ELF-1 (cell line): Measurements from ENCODE around the gene NRTN.
"Not testable (repeated sequence)": the region's sequence is repeated elsewhere in the genome, so short reads cannot be mapped to it uniquely, and the experiment has no call there.

Experiments used
- DNase-seq: peaks from one replicate; pipeline ENCODE4 v3.0.0-alpha.2; 2016; ENCODE audit warnings: low read depth, low spot score

NRTN gene, protein sequence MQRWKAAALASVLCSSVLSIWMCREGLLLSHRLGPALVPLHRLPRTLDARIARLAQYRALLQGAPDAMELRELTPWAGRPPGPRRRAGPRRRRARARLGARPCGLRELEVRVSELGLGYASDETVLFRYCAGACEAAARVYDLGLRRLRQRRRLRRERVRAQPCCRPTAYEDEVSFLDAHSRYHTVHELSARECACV

DNA sequence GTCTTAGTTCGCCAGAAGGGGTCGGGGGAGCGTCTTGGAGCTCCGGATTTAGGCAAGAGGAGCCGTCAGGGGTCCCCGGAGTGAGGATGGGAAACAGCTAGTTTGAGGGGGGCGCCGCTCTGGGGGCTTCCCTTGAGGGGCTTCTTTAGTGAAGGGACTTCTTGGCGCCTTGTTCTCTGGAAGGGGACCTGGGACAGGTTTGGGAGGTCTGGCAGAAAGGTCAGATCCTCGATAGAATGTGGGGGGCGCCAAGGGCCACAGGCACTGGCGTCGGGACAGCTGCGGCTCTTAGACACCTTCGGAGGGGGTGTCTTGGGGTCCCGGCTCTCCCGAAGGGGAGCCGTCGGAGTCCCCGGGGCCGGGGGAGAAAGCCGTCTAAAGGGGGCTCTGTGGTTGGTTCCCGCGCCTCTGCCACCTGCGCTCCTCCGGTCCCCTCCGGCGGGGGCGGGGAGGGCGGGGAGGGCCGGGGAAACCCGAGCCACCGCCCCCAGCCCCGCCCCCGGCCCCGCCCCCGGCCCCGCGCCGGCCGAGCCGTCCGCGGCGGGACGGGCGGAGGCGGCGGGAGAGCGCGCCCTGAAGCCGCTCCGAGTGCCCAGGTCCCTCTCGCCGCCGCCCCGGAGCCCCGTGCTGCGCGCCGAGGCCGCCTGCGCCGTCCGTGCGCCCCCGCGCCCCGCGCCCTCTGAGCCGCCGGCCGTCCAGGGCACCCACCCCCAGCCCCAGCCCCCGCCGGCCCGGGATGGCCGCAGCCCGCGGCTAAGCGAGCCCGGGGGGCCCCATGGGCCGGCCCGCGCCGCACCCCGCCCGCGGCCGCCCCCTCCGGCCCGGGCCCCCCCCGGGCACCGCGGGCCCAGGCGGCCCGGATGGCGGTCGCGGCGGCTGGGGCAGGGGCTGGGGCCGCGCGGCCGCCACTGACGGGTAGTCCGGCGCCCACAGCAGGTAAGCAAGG lies at the start of gene NRTN:
Gene NRTN, plus strand, starts transcription at position 552 of the 946 bp plus-strand sequence. CDS start 19,099 bp downstream, outside the sequence.
- DNase-seq = no peak

GRCh38 chr19:5762608-5763217 lies 42.2 kb upstream of the NRTN start:
- no peak for DNase-seq

GRCh38 chr19:5765220-5765619 lies 39.6 kb upstream of the NRTN start:
- no peak for DNase-seq

DNA sequence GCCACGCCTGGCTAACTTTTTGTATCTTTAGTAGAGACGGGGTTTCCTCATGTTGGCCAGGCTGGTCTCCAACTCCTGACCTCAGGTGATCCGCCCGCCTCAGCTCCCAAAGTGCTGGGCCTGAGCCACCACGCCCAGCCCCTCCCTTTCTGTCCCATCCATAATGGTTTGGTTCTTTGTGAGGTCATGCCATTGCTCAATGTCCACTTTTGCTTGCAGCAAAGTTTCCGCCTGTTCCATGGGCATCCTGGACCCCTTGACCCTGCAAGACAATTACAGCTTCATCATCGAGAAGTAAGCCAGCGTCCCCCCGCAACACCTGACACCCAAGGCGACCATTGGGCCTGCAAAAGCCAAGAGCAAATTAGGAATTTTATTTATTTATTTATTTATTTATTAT lies 36.9 kb upstream of the NRTN start:
- no peak for DNase-seq

GRCh38 chr19:5772416-5772815 lies 32.5 kb upstream of the NRTN start:
- DNase-seq = no peak

GRCh38 chr19:5773276-5773675 lies 31.6 kb upstream of the NRTN start:
- DNase-seq = no peak

- no peak for DNase-seq
These were observed 29.9 kb upstream of the NRTN start for GRCh38 chr19:5774921-5775320.

- no peak for DNase-seq
These were observed 29.1 kb upstream of the NRTN start for GRCh38 chr19:5775668-5776309.

DNA sequence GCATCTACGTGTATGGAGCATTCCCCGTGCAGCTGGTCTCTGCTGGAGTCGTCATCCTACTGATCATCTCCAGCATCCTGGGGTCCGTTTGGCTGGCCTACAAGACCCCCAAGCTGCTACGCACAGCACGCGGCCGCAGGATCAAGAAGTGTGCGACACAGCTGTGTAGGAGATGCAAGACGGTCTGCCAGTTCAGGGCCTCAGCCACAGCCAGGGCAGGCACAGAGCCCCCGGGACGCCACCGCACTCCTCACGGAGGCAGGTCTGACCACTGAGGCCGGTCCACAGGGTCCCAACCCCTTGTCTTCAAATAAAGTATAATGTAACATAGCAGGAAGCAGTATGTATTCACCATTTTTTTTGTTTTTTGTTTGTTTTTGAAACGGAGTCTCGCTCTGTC lies 26.5 kb upstream of the NRTN start:
- DNase-seq = no peak

DNA sequence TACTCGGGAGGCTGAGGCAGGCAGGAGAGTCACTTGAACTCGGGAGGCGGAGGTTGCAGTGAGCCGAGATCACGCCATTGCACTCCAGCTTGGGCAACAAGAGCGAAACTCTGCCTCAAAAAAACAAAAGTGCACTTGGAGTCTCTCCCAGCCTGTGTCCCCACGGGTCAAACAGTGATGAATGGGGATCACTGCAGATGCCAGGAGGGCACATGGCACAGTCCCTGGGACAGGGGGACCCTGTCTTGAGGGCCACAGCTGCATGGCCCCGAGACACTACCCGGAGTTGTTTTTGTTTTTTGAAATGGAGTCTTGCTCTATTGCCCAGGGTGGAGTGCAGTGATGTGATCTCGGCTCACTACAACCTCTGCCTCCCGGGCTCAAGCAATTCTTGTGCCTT lies 24.0 kb upstream of the NRTN start:
- DNase-seq = not testable (repeated sequence)

- no peak for DNase-seq
These were observed 22.5 kb upstream of the NRTN start for GRCh38 chr19:5782322-5782721.

- no peak for DNase-seq
These were observed 21.6 kb upstream of the NRTN start for GRCh38 chr19:5782945-5783919.

DNA sequence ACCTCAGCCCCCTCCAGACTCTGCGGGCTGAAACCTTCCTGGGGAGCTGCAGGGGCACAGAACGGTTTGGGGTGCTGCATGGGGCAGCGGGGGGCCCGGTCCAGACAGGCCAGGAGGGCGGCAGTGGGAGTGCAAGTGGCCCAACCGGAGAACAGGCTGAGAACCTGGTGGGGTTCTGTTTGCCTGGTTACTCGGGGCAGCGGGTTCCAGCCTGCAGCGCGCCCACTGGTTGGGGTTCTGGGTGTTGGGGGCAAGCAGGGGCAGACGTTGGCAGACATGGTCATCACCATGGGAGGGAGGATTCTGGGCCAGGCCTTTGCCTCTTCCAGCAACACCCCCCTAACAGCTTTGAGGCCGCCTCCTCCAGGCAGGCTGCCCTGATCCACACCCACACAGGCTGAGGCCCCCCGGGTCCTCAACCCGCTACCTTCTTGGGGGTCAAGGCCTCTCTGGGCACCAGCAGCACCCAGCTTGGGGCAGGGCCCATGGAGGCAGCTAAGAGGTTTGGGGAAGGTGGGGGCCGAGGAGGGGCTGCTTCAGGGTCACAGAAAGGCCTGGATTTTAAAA lies 20.2 kb upstream of the NRTN start, which contains the start of gene PRR22:
Gene PRR22, minus strand, starts transcription at position 166 of the 567 bp plus-strand sequence. Its CDS starts 86 bp downstream, at position 80.
- DNase-seq = no peak

DNA sequence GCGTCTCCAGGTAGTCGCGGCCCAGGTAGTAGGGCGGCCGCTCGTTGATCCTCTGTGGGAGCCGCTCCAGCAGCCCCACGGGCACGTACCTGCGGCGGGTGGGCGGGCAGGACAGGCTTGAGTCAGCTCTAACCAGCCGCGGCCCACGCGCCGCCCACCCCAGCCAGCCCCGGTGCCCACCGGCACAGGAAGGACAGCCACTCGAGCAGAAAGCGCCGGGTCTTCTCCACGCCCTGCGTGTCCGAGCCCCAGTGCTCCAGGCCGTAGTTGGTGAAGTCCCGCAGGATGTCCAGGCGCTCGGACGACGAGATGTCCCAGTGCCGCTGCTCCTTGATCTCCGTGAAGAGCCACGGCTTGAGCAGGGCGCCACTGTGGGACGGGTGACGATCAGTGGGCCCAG lies 19.4 kb upstream of the NRTN start:
- no peak for DNase-seq

- no peak for DNase-seq
These were observed 18.1 kb upstream of the NRTN start for GRCh38 chr19:5786593-5787408.

- DNase-seq = no peak
These were observed 17.3 kb upstream of the NRTN start for GRCh38 chr19:5787409-5788182.

DNA sequence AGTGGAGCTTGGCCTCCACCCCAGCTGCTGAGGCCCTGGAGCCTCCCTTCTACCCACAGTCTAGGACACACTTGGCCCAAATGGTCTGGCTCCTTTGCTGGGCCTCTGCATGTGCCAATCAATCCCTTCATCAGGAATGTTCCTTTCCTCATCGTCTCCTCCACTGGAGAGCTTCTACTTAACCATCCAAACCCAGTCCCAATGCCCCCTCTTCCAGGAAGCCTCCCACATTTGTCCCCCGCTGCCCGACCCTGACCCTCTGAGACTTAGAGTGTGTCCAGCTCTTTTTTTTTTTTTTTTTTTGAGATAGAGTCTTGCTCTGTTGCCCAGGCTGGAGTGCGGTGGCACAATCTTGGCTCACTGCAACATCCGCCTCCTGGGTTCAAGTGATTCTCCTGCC lies 16.4 kb upstream of the NRTN start:
- no peak for DNase-seq

- no peak for DNase-seq
These were observed 15.5 kb upstream of the NRTN start for GRCh38 chr19:5789351-5789761.
